GM23248 (cell line): ENCODE data around the gene TMEM254. TPM values are rescaled to one million over a fixed set of nuclear protein-coding genes. Genes with fewer than 3 reads are reported as not detected.
A peak's percentile ranks its signal among the peaks of the same experiment; 100 is the strongest.

ENCODE experiments used
- DNase-seq: peaks from one replicate; pipeline ENCODE4 v3.0.0-alpha.2; 2015
- H2AFZ ChIP-seq: fragments of 200-600 bp; sonication (generic); 2 replicates; pipeline ENCODE4 v1.6.1; 2016; ENCODE audit warnings: antibody characterized with exemption
- H3F3A ChIP-seq: fragments of 200-600 bp; sonication (generic); 2 replicates; pipeline ENCODE4 v1.6.1; 2016; ENCODE audit warnings: mild to moderate bottlenecking, antibody characterized with exemption, mixed run types; ENCODE audit not compliant: insufficient read depth
- H3K27ac ChIP-seq: fragments of 200-600 bp; sonication (generic); 2 replicates; pipeline ENCODE4 v1.5.1; 2016; ENCODE audit warnings: mild to moderate bottlenecking
- H3K27me3 ChIP-seq: fragments of 200-600 bp; sonication (generic); replicated peaks from 2 replicates; pipeline ENCODE4 v1.6.1; 2016; ENCODE audit warnings: mild to moderate bottlenecking; ENCODE audit not compliant: insufficient read depth
- H3K36me3 ChIP-seq: fragments of 200-600 bp; sonication (generic); 2 replicates; pipeline ENCODE4 v1.6.1; 2016; ENCODE audit warnings: low read depth, mild to moderate bottlenecking
- H3K4me1 ChIP-seq: fragments of 200-600 bp; sonication (generic); 2 replicates; pipeline ENCODE4 v1.6.1; 2016; ENCODE audit warnings: mild to moderate bottlenecking; ENCODE audit not compliant: insufficient read depth
- H3K4me2 ChIP-seq: fragments of 200-600 bp; sonication (generic); one replicate; pipeline ENCODE4 v1.6.1; 2016; ENCODE audit warnings: mild to moderate bottlenecking; ENCODE audit not compliant: unreplicated experiment
- H3K4me3 ChIP-seq: fragments of 200-600 bp; sonication (generic); 2 replicates; pipeline ENCODE4 v1.5.1; 2016; ENCODE audit warnings: mild to moderate bottlenecking
- H3K79me2 ChIP-seq: fragments of 200-600 bp; sonication (generic); 2 replicates; pipeline ENCODE4 v1.6.1; 2016; ENCODE audit warnings: mild to moderate bottlenecking; ENCODE audit not compliant: insufficient read depth
- H3K9ac ChIP-seq: fragments of 200-600 bp; sonication (generic); 2 replicates; pipeline ENCODE4 v1.6.1; 2016; ENCODE audit warnings: mild to moderate bottlenecking
- H3K9me2 ChIP-seq: fragments of 200-600 bp; sonication (generic); 2 replicates; pipeline ENCODE4 v1.6.1; 2016; ENCODE audit warnings: mixed run types, mild to moderate bottlenecking, moderate library complexity; ENCODE audit not compliant: insufficient read depth
- H3K9me3 ChIP-seq: fragments of 200-600 bp; sonication (generic); one replicate; pipeline ENCODE4 v1.6.1; 2017; ENCODE audit warnings: low read depth
- H4K20me1 ChIP-seq: fragments of 200-600 bp; sonication (generic); 2 replicates; pipeline ENCODE4 v1.6.0; 2016; ENCODE audit not compliant: insufficient read depth
- EZH2 ChIP-seq: fragments of 200-600 bp; sonication (generic); IDR thresholded peaks from 2 replicates; pipeline ENCODE4 v1.6.1; 2018; ENCODE audit warnings: antibody characterized with exemption, mild to moderate bottlenecking; ENCODE audit not compliant: insufficient read depth, poor library complexity, severe bottlenecking
- EZH2phosphoT487 ChIP-seq: fragments of 200-600 bp; sonication (generic); IDR thresholded peaks from 2 replicates; pipeline ENCODE4 v1.6.1; 2018; ENCODE audit warnings: antibody characterized with exemption, moderate library complexity, mild to moderate bottlenecking, low read depth; ENCODE audit not compliant: insufficient read depth
- WGBS, 2 experiments: methylation state at CpG; one replicate each; pipeline ENCODE4 v1.1.6; 2015 to 2017; ENCODE audit warnings: low lambda C conversion rate in 2 of 2, low coverage in 1 of 2; ENCODE audit errors: missing lambda C conversion rate in 2 of 2; 5-methylcytosine and 5-hydroxymethylcytosine counted together
- in situ Hi-C: fragments of 300-500 bp; cut with MboI; formaldehyde crosslinking; loops from 2 replicates; pipeline ENCODE4 v1.15.0; 2020
- polyA plus RNA-seq: library from polyadenylated mRNA; unstranded; fragments of >200 nt; fragmentation: Nextera tagmentation; extraction: Ambion mirVana; gene quantifications from 2 replicates; pipeline ENCODE4 v1.2.1, GENCODE V29; 2016
- total RNA-seq: library from RNA; depleted of rRNA; stranded (reverse); fragments of >200 nt; shearing (Covaris generic); gene quantifications from 2 replicates; pipeline ENCODE4 v1.2.3, GENCODE V29; 2014

TMEM254 gene
- total and polyA plus RNA-seq, 2 experiments from 2014 or later: 18.4 to 39.2 TPM

GRCh38 chr10:80136134-80136571 is 57.7 kb downstream of the TMEM254 start:
- Histone ChIP-seq H2AFZ (peak overlapping the region; percentile 40), H3K9me2 (no peaks in the 10 kb centered on the region), H3K9me3 (no peaks in the 10 kb centered on the region), H3K36me3 (no peaks in the 10 kb centered on the region), H3K4me1 (peaks cover 46% of the 10 kb centered on the region), H3K9ac (peak overlapping the region; percentile 82), H3K27ac (peak overlapping the region; percentile 91), H3K79me2 (peaks cover 10% of the 10 kb centered on the region), H4K20me1 (no peaks in the 10 kb centered on the region), H3K27me3 (no peaks in the 10 kb centered on the region), H3K4me3 (peak overlapping the region; percentile 41), H3F3A (peaks cover 23% of the 10 kb centered on the region), H3K4me2 (peak overlapping the region; percentile 56)
- WGBS, 2 experiments: 2% methylated on average over 8 of the region's 8 CpGs
- in situ Hi-C loops: no loop called here
- TF ChIP-seq EZH2phosphoT487 (no peak), EZH2 (no peak)
- peak; percentile 97 for DNase-seq

GRCh38 chr10:80137031-80137862 is 58.8 kb downstream of the TMEM254 start:
- TF ChIP-seq EZH2 (no peak), EZH2phosphoT487 (no peak)
- Histone ChIP-seq H3K27ac (peak overlapping the region; percentile 91), H3K4me1 (peaks cover 37% of the 10 kb centered on the region), H3K36me3 (no peaks in the 10 kb centered on the region), H3K9ac (peak overlapping the region; percentile 82), H2AFZ (no peak overlapping the region), H3K9me3 (no peaks in the 10 kb centered on the region), H4K20me1 (no peaks in the 10 kb centered on the region), H3K4me2 (peak overlapping the region; percentile 56), H3K9me2 (no peaks in the 10 kb centered on the region), H3K27me3 (no peaks in the 10 kb centered on the region), H3K4me3 (no peak overlapping the region), H3K79me2 (peaks cover 10% of the 10 kb centered on the region), H3F3A (peaks cover 23% of the 10 kb centered on the region)
- peak; percentile 89 for DNase-seq
- WGBS, 2 experiments: 41 to 42% methylated on average over 14 of the region's 14 CpGs
- in situ Hi-C loops: no loop called here

GRCh38 chr10:80137920-80138319 is 59.5 kb downstream of the TMEM254 start:
- Histone ChIP-seq H3K9me3 (no peaks in the 10 kb centered on the region), H3K27me3 (no peaks in the 10 kb centered on the region), H4K20me1 (no peaks in the 10 kb centered on the region), H3K36me3 (no peaks in the 10 kb centered on the region), H3K4me1 (peaks cover 36% of the 10 kb centered on the region), H3K27ac (peak overlapping the region; percentile 91; the same call in 1 of the 2 replicates), H2AFZ (no peak overlapping the region), H3K4me3 (no peak overlapping the region), H3F3A (peaks cover 23% of the 10 kb centered on the region), H3K4me2 (peak overlapping the region; percentile 56), H3K9me2 (no peaks in the 10 kb centered on the region), H3K9ac (peak overlapping the region; percentile 82), H3K79me2 (peaks cover 10% of the 10 kb centered on the region)
- in situ Hi-C loops: no loop called here
- TF ChIP-seq EZH2 (no peak), EZH2phosphoT487 (no peak)
- WGBS, 2 experiments: 36 to 42% methylated on average over 4 of the region's 4 CpGs
- no peak for DNase-seq

- Histone ChIP-seq H3K27me3 (no peaks in the 10 kb centered on the region), H3K36me3 (no peaks in the 10 kb centered on the region), H3K27ac (no peak overlapping the region), H3F3A (peaks cover 17% of the 10 kb centered on the region), H3K4me3 (no peak overlapping the region), H3K79me2 (peaks cover 5% of the 10 kb centered on the region), H2AFZ (no peak overlapping the region), H4K20me1 (no peaks in the 10 kb centered on the region), H3K9me2 (no peaks in the 10 kb centered on the region), H3K4me2 (no peak overlapping the region), H3K9me3 (no peaks in the 10 kb centered on the region), H3K9ac (no peak overlapping the region), H3K4me1 (peaks cover 26% of the 10 kb centered on the region)
- 21 to 32% methylated on average over 2 of the region's 2 CpGs for WGBS, 2 experiments
- DNase-seq: no peak
- TF ChIP-seq EZH2 (no peak), EZH2phosphoT487 (no peak)
- in situ Hi-C loops: no loop called here
Measured at GRCh38 chr10:80139265-80139664, 60.8 kb downstream of the TMEM254 start.
